Spleen (tissue), 7 donors: Measurements from ENCODE around the gene C4orf46.

ENCODE experiments used
- POLR2A ChIP-seq, 3 donors: fragments of 450-650 bp; IDR thresholded peaks; one replicate each; pipeline ENCODE4 v1.5.1; 2017; ENCODE audit warnings: antibody characterized with exemption in 3 of 3, mild to moderate bottlenecking in 1 of 3
- POLR2AphosphoS5 ChIP-seq, 3 donors: sonication (generic); formaldehyde crosslinking; IDR thresholded peaks; one replicate each; pipeline ENCODE4 v1.5.1; 2017; ENCODE audit warnings: antibody characterized with exemption in 3 of 3
- TF ChIP-seq, protein P1 (sequence below), 11 experiments: fragments of 200-600 bp in 7 of 11; fragments of 450-650 bp in 4 of 11; sonication (generic) in 4 of 11; IDR thresholded peaks in 8 of 11; conservative IDR thresholded peaks in 3 of 11; 1 replicate in 7 of 11; 2 replicates in 4 of 11; pipeline versions ENCODE4 v1.4.0 to v1.8.0; 2016 to 2021; ENCODE audit warnings: antibody characterized with exemption in 11 of 11, inconsistent platforms in 4 of 11, mild to moderate bottlenecking in 1 of 11
- donor health status: DM: no; HTN: no; CAD: no; lungs with moderate emphysema.
- donor health status: DM: no; HTN: no; CAD: no.
- donor health status: DM: no; HTN: no; CAD: no.

DNA sequence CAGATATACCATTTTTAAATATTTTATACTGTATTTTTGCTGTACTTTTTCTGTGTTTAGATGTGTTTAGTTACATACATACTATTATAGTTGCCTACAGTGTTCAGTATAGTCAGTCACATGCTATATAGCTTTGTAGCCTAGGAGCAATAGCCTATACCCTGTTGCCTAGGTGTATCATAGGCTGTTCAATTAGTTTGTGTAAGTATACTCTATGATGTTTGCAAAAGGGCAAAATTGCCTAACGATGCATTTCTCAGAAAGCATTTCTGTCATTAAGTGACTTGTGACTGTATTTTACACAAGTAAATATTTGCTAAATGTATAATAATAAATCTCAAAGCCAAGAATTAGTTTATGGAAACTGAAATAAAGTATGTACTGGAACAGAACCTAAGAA, 9.9 kb upstream of the C4orf46 start:
- TF ChIP-seq, protein P1, sequence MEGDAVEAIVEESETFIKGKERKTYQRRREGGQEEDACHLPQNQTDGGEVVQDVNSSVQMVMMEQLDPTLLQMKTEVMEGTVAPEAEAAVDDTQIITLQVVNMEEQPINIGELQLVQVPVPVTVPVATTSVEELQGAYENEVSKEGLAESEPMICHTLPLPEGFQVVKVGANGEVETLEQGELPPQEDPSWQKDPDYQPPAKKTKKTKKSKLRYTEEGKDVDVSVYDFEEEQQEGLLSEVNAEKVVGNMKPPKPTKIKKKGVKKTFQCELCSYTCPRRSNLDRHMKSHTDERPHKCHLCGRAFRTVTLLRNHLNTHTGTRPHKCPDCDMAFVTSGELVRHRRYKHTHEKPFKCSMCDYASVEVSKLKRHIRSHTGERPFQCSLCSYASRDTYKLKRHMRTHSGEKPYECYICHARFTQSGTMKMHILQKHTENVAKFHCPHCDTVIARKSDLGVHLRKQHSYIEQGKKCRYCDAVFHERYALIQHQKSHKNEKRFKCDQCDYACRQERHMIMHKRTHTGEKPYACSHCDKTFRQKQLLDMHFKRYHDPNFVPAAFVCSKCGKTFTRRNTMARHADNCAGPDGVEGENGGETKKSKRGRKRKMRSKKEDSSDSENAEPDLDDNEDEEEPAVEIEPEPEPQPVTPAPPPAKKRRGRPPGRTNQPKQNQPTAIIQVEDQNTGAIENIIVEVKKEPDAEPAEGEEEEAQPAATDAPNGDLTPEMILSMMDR (IDR thresholded peaks at IDR 0.05 in 8 of 11, conservative IDR thresholded peaks at IDR 0.05 in 3 of 11): no peak
- TF ChIP-seq POLR2A (IDR thresholded peaks at IDR 0.05) (no peak), POLR2AphosphoS5 (IDR thresholded peaks at IDR 0.05) (no peak)
